GM12801 (cell line): ENCODE results near the gene ACSS1.

ENCODE experiments used
- TF ChIP-seq, protein P1 (sequence below): IDR thresholded peaks from one replicate; pipeline ENCODE4 v1.5.1; 2011; ENCODE audit warnings: control low read depth; ENCODE audit not compliant: insufficient read length; ENCODE audit errors: extremely low read depth

The ACSS1 gene

DNA sequence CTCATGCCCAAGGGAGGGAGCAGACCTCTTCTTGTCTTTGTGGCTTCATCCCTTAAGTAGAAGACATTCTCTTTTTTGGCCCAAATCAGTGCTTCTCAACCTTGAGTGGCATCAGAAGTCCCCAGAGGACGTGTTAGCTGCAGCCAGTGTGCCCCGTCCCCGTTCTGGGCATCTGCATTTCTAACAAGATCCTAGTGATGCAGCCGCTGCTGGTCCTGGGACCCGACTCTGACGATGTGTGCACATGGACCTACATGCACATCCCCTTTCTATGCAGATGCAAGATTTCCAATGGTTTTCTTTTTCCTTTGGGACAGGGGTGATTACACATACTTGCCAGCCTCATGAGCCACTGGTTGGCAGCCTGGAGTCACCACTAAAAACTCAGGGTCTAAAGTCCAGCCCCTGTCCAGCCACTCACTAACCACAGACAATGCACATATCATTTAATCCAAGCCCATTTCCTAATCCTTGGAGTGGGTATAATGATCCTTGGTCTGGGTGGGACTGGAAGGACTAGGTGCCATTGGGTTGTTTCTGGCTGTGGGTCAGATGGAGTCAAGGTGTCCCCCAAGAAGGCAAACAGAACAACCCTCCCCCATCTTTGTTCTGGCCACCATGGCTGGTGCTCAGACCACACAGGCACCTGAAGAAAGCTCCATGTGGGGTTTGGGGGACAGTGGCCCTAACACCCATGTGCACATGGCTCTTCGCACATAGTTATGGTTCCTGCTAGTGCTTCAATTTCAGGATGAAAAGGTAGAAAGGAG, 6.4 kb downstream of the ACSS1 start:
- TF ChIP-seq, protein P1, sequence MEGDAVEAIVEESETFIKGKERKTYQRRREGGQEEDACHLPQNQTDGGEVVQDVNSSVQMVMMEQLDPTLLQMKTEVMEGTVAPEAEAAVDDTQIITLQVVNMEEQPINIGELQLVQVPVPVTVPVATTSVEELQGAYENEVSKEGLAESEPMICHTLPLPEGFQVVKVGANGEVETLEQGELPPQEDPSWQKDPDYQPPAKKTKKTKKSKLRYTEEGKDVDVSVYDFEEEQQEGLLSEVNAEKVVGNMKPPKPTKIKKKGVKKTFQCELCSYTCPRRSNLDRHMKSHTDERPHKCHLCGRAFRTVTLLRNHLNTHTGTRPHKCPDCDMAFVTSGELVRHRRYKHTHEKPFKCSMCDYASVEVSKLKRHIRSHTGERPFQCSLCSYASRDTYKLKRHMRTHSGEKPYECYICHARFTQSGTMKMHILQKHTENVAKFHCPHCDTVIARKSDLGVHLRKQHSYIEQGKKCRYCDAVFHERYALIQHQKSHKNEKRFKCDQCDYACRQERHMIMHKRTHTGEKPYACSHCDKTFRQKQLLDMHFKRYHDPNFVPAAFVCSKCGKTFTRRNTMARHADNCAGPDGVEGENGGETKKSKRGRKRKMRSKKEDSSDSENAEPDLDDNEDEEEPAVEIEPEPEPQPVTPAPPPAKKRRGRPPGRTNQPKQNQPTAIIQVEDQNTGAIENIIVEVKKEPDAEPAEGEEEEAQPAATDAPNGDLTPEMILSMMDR, result no peak

DNA sequence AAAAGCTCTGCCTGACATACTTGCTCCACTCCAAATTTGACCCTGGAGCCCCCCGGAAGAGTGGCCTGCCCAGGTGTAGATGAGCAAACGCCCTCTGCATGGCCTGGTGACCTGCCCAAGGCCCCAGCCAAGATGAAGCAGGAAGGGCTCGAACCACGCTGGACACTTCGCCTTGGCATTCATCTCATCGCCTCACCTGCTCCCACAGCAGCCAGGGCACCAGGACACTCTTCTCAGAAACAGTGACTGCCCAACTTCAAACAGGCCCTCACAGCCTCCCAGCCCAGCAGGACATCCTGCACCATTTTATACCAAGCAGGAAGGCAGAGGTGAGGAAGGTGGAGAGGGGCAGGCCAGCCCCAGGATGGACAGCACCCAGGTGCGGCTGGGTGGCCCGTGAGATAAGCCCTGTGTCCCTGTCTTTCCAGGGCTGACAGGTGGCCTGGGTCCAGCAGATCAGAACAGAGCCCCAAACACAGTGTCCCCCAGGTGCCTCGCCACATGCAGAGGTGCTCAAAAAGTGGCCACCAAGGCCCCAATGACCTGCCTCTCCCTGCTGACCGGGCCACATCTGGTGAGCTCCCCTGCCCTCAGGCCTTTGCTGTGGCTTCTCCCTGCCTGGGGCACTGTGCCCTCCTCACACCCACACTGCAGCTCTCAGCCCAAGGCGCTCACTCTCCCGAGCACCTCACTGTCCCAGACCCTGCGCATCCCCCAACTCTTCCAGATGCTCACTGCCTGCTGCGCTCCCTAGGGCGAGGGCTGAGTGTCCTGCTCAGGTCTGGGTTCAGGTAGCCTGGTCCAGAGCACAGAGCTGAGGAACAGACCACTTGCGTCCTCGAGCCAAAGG, 7.2 kb downstream of the ACSS1 start:
- TF ChIP-seq, protein P1, result no peak

DNA sequence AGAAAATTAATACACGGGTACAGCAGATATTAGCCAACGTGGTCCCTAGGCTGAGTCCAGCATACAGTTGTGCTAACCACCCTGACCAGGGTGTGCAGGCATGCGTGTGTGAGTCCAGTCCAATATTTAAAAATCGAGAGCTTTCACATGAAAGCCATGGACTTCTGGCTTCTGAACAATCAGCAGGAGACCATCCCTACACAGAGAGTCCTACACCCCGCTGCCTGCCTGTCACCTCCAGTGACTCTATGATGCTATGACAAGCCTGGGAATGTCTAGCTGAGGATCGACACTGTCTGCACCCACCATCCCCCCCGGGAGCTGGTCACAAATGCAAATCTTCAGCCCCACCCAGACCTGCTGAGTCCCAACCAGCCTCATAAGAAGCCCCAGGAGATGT, 7.9 kb downstream of the ACSS1 start:
- TF ChIP-seq, protein P1, result no peak

DNA sequence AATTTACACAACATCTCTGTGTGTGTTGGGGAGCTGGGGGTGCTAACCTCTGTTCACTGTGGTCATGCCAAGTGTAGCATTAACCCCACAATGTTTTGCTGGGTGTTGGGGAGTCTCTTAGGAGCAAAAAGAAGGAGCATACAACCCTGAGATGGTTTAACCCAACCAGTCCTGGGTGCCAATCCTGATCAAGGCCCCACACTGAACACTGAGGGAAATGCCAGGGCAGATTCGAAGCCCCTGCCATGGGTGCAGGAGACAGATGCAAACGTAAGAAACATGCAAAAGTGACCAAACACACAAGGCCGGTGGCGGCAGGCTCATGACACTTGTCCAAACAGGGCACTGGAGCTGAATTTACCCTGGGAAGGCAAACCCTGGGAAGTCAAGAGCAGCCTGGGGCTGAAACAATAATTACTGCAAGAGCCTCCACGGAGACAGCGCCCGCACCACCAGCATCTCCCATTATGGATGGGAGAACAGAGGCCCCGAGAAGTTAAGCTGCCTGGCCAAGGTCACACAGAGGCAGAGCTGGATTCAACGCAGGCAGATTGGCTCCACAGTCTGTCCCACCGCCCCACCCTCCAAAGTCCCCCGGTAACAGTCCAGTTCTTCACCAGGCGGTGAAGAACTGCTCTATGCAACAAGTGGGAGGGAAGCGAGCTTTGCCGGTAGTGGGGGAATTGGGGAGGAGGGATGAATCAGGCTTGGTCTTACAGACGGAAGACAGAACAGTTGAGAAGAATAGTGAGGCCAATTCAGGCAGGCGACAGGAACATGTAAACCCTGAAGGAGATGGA, 8.5 kb downstream of the ACSS1 start:
- TF ChIP-seq, protein P1, result no peak

DNA sequence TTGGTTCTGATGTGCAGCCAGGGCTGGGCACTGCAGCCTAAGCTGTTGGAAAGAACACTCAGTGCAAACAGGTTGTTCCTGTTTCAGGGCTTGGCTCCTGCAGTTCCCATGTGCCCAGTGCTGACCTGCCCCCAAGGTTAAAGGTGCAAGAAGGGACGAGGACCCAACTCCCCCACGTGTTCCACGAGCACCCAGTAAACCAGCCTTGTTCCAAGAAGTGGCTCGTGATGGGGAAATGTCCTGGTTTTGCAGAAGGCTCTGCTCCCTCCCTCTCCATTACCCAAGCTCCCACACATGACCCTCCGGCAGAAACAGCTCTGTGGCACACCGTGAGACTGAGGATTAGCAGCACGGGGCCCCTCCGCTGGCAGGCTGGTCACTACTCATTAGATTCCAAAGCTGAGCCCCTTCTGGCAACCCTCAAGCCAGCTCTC, 9.4 kb downstream of the ACSS1 start:
- TF ChIP-seq, protein P1, result no peak

DNA sequence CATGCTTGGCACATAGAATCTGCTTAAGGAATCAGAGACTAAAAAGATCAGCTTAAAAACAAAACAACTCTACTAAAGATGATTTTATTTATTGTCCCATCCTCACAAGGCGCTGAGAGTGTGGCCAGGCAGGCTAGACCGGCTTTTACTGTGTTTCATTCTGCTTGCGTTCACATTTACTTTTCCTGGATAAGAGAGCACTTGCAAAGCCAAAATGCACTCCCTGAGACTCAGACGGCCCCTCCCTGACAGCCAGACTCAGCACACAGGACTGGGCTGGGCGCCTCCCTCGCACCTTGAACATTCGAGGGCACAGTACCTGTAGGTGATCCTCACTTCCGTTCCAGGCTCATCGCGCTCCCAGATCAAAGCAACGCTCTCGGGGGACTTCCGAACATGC, 10.2 kb downstream of the ACSS1 start:
- TF ChIP-seq, protein P1, result no peak
